ENCODE measurements around the gene ADAM12.

- TF ChIP-seq CTCF (IDR thresholded peaks at IDR 0.05) (no peak), POLR2A (IDR thresholded peaks at IDR 0.05) (no peak)
These were observed 286.5 kb downstream of the ADAM12 start for GRCh38 chr10:126101736-126102135.
